HG02870 (cell line): Measurements from ENCODE around the gene CKB.

Source experiments
- ATAC-seq: cut with Tn5 transposase; IDR thresholded peaks from one replicate; pipeline ENCODE4 v1.9.1; 2021; ENCODE audit warnings: mild to moderate bottlenecking, moderate library complexity; ENCODE audit not compliant: unreplicated experiment

The CKB gene

GRCh38 chr14:103522649-103523574 lies at the start of gene CKB:
CKB (minus strand) TSS chr14:103522830; CDS start chr14:103522493, 337 bp downstream.
- ATAC-seq = no peak

- ATAC-seq = no peak
These were observed 46.8 kb upstream of the CKB start for GRCh38 chr14:103569408-103569807.

- ATAC-seq = no peak
These were observed 46.3 kb upstream of the CKB start for GRCh38 chr14:103568952-103569351.

- ATAC-seq = no peak
These were observed 41.3 kb upstream of the CKB start for GRCh38 chr14:103563844-103564505.

GRCh38 chr14:103563226-103563620 lies 40.6 kb upstream of the CKB start:
- ATAC-seq = no peak

- peak; percentile 67 for ATAC-seq
These were observed 40.0 kb upstream of the CKB start, which contains the start of the genes BAG5 and COA8 for GRCh38 chr14:103562429-103563225. BAG5 (minus strand) TSS chr14:103562657; CDS start chr14:103561164, 1,493 bp downstream. COA8 (plus strand) TSS chr14:103562960; CDS start chr14:103563002, 42 bp downstream.

- no peak for ATAC-seq
These were observed 39.5 kb upstream of the CKB start for GRCh38 chr14:103562179-103562428.

- peak; percentile 13 for ATAC-seq
These were observed 39.0 kb upstream of the CKB start for GRCh38 chr14:103561381-103562178.

- no peak for ATAC-seq
These were observed 38.1 kb upstream of the CKB start for GRCh38 chr14:103560691-103561090.

GRCh38 chr14:103559766-103560165 lies 37.1 kb upstream of the CKB start:
- ATAC-seq = no peak

- ATAC-seq = no peak
These were observed 35.6 kb upstream of the CKB start for GRCh38 chr14:103558071-103558882.

- no peak for ATAC-seq
These were observed 34.5 kb upstream of the CKB start for GRCh38 chr14:103556946-103557758.

GRCh38 chr14:103555559-103556337 lies 33.1 kb upstream of the CKB start:
- no peak for ATAC-seq

- ATAC-seq = no peak
These were observed 30.2 kb upstream of the CKB start for GRCh38 chr14:103552846-103553210.

GRCh38 chr14:103552011-103552845 lies 29.6 kb upstream of the CKB start:
- no peak for ATAC-seq

- no peak for ATAC-seq
These were observed 28.7 kb upstream of the CKB start for GRCh38 chr14:103551338-103551762.
